GM23248 (cell line): ENCODE results near the gene CBR3. TPM values are rescaled to one million over a fixed set of nuclear protein-coding genes. Genes with fewer than 3 reads are reported as not detected.
"Not testable (repeated sequence)": the region's sequence is repeated elsewhere in the genome, so short reads cannot be mapped to it uniquely, and the experiment has no call there.

Experiments
- DNase-seq: peaks from one replicate; pipeline ENCODE4 v3.0.0-alpha.2; 2015
- H2AFZ ChIP-seq: fragments of 200-600 bp; sonication (generic); 2 replicates; pipeline ENCODE4 v1.6.1; 2016; ENCODE audit warnings: antibody characterized with exemption
- H3F3A ChIP-seq: fragments of 200-600 bp; sonication (generic); 2 replicates; pipeline ENCODE4 v1.6.1; 2016; ENCODE audit warnings: mild to moderate bottlenecking, antibody characterized with exemption, mixed run types; ENCODE audit not compliant: insufficient read depth
- H3K27ac ChIP-seq: fragments of 200-600 bp; sonication (generic); 2 replicates; pipeline ENCODE4 v1.5.1; 2016; ENCODE audit warnings: mild to moderate bottlenecking
- H3K27me3 ChIP-seq: fragments of 200-600 bp; sonication (generic); replicated peaks from 2 replicates; pipeline ENCODE4 v1.6.1; 2016; ENCODE audit warnings: mild to moderate bottlenecking; ENCODE audit not compliant: insufficient read depth
- H3K36me3 ChIP-seq: fragments of 200-600 bp; sonication (generic); 2 replicates; pipeline ENCODE4 v1.6.1; 2016; ENCODE audit warnings: low read depth, mild to moderate bottlenecking
- H3K4me1 ChIP-seq: fragments of 200-600 bp; sonication (generic); 2 replicates; pipeline ENCODE4 v1.6.1; 2016; ENCODE audit warnings: mild to moderate bottlenecking; ENCODE audit not compliant: insufficient read depth
- H3K4me2 ChIP-seq: fragments of 200-600 bp; sonication (generic); one replicate; pipeline ENCODE4 v1.6.1; 2016; ENCODE audit warnings: mild to moderate bottlenecking; ENCODE audit not compliant: unreplicated experiment
- H3K4me3 ChIP-seq: fragments of 200-600 bp; sonication (generic); 2 replicates; pipeline ENCODE4 v1.5.1; 2016; ENCODE audit warnings: mild to moderate bottlenecking
- H3K79me2 ChIP-seq: fragments of 200-600 bp; sonication (generic); 2 replicates; pipeline ENCODE4 v1.6.1; 2016; ENCODE audit warnings: mild to moderate bottlenecking; ENCODE audit not compliant: insufficient read depth
- H3K9ac ChIP-seq: fragments of 200-600 bp; sonication (generic); 2 replicates; pipeline ENCODE4 v1.6.1; 2016; ENCODE audit warnings: mild to moderate bottlenecking
- H3K9me2 ChIP-seq: fragments of 200-600 bp; sonication (generic); 2 replicates; pipeline ENCODE4 v1.6.1; 2016; ENCODE audit warnings: mixed run types, mild to moderate bottlenecking, moderate library complexity; ENCODE audit not compliant: insufficient read depth
- H3K9me3 ChIP-seq: fragments of 200-600 bp; sonication (generic); one replicate; pipeline ENCODE4 v1.6.1; 2017; ENCODE audit warnings: low read depth
- H4K20me1 ChIP-seq: fragments of 200-600 bp; sonication (generic); 2 replicates; pipeline ENCODE4 v1.6.0; 2016; ENCODE audit not compliant: insufficient read depth
- EZH2 ChIP-seq: fragments of 200-600 bp; sonication (generic); IDR thresholded peaks from 2 replicates; pipeline ENCODE4 v1.6.1; 2018; ENCODE audit warnings: antibody characterized with exemption, mild to moderate bottlenecking; ENCODE audit not compliant: insufficient read depth, poor library complexity, severe bottlenecking
- EZH2phosphoT487 ChIP-seq: fragments of 200-600 bp; sonication (generic); IDR thresholded peaks from 2 replicates; pipeline ENCODE4 v1.6.1; 2018; ENCODE audit warnings: antibody characterized with exemption, moderate library complexity, mild to moderate bottlenecking, low read depth; ENCODE audit not compliant: insufficient read depth
- WGBS, 2 experiments: methylation state at CpG; one replicate each; pipeline ENCODE4 v1.1.6; 2015 to 2017; ENCODE audit warnings: low lambda C conversion rate in 2 of 2, low coverage in 1 of 2; ENCODE audit errors: missing lambda C conversion rate in 2 of 2; 5-methylcytosine and 5-hydroxymethylcytosine counted together
- in situ Hi-C: fragments of 300-500 bp; cut with MboI; formaldehyde crosslinking; loops from 2 replicates; pipeline ENCODE4 v1.15.0; 2020
- polyA plus RNA-seq: library from polyadenylated mRNA; unstranded; fragments of >200 nt; fragmentation: Nextera tagmentation; extraction: Ambion mirVana; gene quantifications from 2 replicates; pipeline ENCODE4 v1.2.1, GENCODE V29; 2016
- total RNA-seq: library from RNA; depleted of rRNA; stranded (reverse); fragments of >200 nt; shearing (Covaris generic); gene quantifications from 2 replicates; pipeline ENCODE4 v1.2.3, GENCODE V29; 2014

Gene CBR3
- total and polyA plus RNA-seq, 2 experiments from 2014 or later = 17.3 to 28.1 TPM

DNA sequence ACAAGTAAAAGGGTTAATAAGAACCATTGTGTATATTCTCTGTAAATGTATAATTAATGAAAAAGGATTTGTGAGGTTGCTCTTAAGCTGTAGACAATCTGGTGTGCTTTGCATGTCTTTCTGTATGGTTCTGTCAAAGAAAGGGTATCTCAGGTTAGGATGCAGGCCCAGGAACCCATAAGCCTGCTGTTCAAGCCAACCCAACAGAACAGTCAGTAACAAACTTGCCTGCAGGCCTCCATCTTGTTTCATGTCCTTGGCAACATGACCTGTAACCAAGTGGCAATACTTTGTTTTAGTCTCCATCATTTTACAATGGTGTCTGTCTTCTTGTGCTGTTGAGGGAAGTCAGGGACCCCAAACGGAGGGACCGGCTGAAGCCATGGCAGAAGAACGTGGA lies 35.9 kb upstream of the CBR3 start:
- TF ChIP-seq EZH2 (no peak), EZH2phosphoT487 (no peak)
- no peak for DNase-seq
- H3K4me2 ChIP-seq = no peak overlapping the region
- H3K9me3 ChIP-seq = no peaks in the 10 kb centered on the region
- no peaks in the 10 kb centered on the region for H3K27me3 ChIP-seq
- H3F3A ChIP-seq = no peaks in the 10 kb centered on the region
- no peaks in the 10 kb centered on the region for H4K20me1 ChIP-seq
- no peak overlapping the region for H3K4me3 ChIP-seq
- in situ Hi-C loops = no loop called here
- no peak overlapping the region for H2AFZ ChIP-seq
- no peaks in the 10 kb centered on the region for H3K9me2 ChIP-seq
- 95 to 100% methylated on average over 3 of the region's 3 CpGs for WGBS, 2 experiments
- no peak overlapping the region for H3K9ac ChIP-seq
- no peaks in the 10 kb centered on the region for H3K36me3 ChIP-seq
- no peak overlapping the region for H3K27ac ChIP-seq
- H3K79me2 ChIP-seq = no peaks in the 10 kb centered on the region
- no peaks in the 10 kb centered on the region for H3K4me1 ChIP-seq

DNA sequence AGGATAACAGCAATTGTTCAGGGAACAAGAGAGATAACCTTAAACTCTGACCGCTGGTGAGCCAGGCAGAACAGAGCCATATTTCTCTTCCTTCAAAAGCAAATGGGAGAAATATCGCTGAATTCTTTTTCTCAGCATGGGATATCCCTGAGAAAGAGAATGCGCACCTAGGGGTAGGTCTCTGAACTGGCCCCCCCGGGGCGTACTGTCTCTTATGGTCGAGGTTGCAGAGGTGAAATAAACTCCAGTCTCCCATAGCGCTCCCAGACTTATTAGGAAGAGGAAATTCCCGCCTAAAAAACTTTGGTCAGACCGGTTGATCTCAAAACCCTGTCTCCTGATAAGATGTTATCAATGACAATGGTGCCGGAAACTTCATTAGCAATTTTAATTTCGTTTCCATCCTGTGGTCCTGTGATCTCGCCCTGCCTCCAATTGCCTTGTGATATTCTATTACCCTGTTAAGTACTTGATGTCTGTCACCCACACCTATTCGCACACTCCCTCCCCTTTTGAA lies 35.1 kb upstream of the CBR3 start:
- DNase-seq, H3K27ac ChIP-seq, H3F3A ChIP-seq, H2AFZ ChIP-seq, H3K9me2 ChIP-seq, H3K27me3 ChIP-seq, H3K79me2 ChIP-seq, H3K9me3 ChIP-seq, H3K4me2 ChIP-seq, H3K4me1 ChIP-seq, H3K36me3 ChIP-seq, in situ Hi-C loops, H3K9ac ChIP-seq, H3K4me3 ChIP-seq, H4K20me1 ChIP-seq: not testable (repeated sequence)
- 72 to 75% methylated on average over 12 to 13 of the region's 13 CpGs for WGBS, 2 experiments

DNA sequence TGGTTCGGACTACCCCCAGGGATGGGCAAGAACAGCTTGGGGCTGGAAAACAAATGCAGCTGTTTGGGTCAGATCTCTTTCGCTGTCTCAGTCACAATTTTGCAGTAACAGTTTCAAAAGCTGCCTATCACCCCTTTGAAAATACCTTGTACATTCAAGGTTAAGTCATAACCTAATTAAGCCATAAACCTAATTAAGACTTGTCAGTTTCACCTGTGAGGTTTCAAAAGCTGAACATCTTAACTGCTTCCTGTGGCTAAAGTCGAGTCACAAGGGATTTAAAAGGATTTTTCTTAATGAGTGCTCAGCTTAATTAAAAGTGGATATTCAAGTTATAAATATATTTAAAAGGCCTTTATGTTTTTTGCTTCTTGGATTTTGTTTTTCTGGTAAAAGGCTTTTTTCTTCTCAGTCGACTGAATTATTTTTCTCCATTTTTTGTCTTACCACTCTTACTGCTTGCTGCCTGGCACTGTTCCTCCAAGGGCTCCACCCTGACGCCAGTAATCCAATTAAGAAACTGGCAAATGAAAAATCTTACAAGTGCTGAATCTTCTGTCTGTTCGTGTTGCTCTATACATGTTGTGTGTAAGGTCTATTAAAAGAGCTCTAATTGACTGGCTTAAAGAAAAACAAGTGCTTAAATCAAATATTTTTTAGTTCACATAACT lies 33.8 kb upstream of the CBR3 start:
- in situ Hi-C loops = no loop called here
- no peak for DNase-seq
- no peaks in the 10 kb centered on the region for H3K9me2 ChIP-seq

DNA sequence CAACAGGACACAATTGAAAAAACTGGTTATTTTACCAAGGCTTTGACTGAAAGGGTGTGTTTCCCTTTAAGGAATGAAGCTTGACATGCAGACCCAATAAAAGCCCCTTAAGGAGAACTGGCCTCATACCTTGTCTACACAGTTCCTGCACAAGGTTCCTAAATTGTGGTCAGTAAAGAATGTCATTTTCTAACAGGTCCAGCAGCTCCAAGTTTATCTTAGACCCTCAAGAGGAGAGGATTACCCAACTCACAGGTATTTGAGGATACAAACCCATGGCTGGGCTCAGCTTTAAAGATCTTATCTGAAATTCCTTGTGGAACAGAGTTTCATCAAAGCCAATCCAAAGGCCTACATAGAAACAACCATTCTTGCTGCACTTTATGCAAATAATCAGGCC lies 31.4 kb upstream of the CBR3 start:
- no peaks in the 10 kb centered on the region for H3K4me1 ChIP-seq
- no peak overlapping the region for H3K27ac ChIP-seq
- no peaks in the 10 kb centered on the region for H3K9me3 ChIP-seq
- DNase-seq = no peak
- no peak overlapping the region for H2AFZ ChIP-seq
- no peaks in the 10 kb centered on the region for H3F3A ChIP-seq
- no peak for TF ChIP-seq EZH2phosphoT487
- TF ChIP-seq EZH2 = no peak
- no peak overlapping the region for H3K9ac ChIP-seq
- no peaks in the 10 kb centered on the region for H3K79me2 ChIP-seq
- no peaks in the 10 kb centered on the region for H4K20me1 ChIP-seq
- in situ Hi-C loops = no loop called here
- no peak overlapping the region for H3K4me3 ChIP-seq
- H3K9me2 ChIP-seq = no peaks in the 10 kb centered on the region
- H3K36me3 ChIP-seq = no peaks in the 10 kb centered on the region
- 0 out of 2 replicates have a peak, but pooled peaks cover 3% of the 10 kb centered on the region for H3K27me3 ChIP-seq
- no peak overlapping the region for H3K4me2 ChIP-seq

More for the DNA sequence above, 33.8 kb upstream of the CBR3 start:
- H3F3A ChIP-seq = no peaks in the 10 kb centered on the region
- no peaks in the 10 kb centered on the region for H3K4me1 ChIP-seq
- no peak overlapping the region for H3K4me3 ChIP-seq
- no peak overlapping the region for H2AFZ ChIP-seq
- 33 to 36% methylated on average over 6 of the region's 6 CpGs for WGBS, 2 experiments
- H3K79me2 ChIP-seq = no peaks in the 10 kb centered on the region
- TF ChIP-seq EZH2 (no peak), EZH2phosphoT487 (no peak)
- H3K9ac ChIP-seq = no peak overlapping the region
- H3K36me3 ChIP-seq = no peaks in the 10 kb centered on the region
- H3K9me3 ChIP-seq = no peaks in the 10 kb centered on the region
- H3K27ac ChIP-seq = no peak overlapping the region
- H4K20me1 ChIP-seq = no peaks in the 10 kb centered on the region
- H3K27me3 ChIP-seq = 0 out of 2 replicates have a peak, but pooled peaks cover 3% of the 10 kb centered on the region
- H3K4me2 ChIP-seq = no peak overlapping the region
